HK-2 (cell line): ENCODE results near the gene MRPS24.

Experiments used
- DNase-seq: peaks from one replicate; pipeline ENCODE4 v3.0.0-alpha.2; 2018; ENCODE audit not compliant: unreplicated experiment

The MRPS24 gene

DNA sequence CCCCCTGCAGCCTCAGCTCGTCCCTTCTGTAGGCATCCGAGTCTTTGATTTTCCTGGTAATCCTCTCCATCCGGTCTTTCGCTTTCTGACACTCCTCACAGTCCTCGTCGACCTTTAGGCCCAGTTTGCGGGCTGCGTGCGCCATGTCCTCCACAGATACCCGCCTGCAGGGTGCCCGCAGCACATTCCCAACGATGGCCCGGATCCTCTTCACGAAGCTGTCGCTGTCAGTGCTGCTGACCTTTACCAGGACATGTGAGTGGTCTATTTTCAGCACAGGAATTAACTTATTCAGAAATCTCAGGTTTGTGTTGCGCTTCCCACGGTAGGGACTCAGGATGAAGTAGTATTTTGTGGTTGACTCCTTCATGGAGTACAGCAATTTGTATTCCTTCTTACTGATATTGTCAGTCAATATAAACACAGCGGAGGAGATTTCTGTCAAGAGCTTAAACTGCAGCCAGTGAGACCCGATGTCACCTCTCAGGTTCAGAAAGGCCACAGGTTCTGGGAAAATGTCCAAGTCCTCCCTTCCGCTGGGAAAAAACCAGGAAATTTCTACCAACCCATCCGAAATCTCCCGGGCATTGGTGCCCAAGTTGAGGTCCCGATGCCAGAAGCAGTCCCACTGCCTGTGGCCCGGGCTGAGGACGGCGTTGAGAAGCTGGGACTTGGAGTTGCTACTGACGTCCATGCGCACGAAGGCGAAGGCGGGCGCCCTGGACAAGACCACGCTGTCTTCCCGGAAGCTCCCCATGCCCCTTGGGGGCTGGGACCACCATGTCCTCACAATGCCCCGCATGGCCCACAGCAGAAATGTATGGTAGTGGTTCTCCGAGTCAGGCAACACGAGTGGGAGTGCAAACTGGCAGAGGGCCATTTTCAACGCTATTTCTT lies 8.9 kb upstream of the MRPS24 start:
- DNase-seq = no peak

DNA sequence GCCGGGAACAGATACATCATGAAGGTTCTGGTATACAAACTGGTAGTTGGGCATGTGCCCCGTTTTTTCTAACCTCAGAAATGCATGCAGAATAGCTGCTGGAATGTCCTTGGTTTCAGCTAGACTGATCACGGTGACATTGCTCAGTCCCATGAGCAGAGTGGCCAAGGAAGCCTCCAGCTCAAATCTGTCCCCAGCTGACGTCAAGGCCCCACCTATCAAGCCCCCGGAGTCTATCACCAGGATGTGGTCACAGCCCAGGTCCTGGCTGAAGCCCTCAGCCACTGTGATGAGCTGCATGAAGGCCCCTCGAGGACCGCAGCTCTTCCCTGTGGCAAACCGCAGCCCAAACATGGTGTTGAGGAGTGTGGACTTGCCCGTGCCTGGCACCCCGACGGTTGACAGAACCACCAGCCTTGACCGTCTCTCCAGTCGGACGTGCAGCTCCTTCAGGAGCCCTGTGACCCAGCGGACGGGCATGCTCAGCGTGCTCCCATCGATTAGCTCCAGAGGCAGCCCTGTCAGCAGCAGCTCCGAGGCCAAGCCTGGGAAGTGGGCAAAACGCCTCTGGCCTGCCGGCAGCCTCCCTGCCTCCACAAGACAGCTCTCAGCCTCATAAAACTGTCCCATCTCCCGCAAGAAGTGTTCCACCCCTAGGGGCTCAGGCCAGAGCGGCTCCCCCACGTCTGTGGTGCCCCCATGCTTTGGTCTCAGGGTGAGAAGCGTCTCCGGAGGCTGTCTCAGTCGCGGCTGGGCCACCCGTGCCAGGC lies 7.8 kb upstream of the MRPS24 start:
- DNase-seq = no peak

- no peak for DNase-seq
Observed at GRCh38 chr7:43876241-43876640, 6.9 kb upstream of the MRPS24 start.

DNA sequence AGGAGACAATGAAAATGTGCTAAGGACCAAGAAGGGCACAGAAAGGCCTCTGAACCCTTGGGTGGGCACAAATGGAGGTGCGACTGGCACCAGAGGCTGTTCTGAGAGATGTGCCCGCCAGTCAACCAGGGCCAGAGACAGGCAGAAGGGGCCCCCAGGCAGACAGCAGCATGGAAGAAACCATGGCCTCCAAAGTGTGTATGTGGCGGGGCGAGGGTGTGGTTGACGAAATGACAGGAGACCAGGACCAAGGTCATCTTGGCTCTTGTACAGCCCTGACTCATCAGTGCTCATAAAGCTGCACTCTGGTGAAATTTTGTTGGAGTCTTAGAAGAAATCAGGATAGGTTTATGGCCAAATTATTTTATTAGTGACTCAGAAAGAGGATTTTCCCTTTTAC lies 4.0 kb upstream of the MRPS24 start:
- DNase-seq = no peak

GRCh38 chr7:43872406-43873110 lies 3.2 kb upstream of the MRPS24 start:
- DNase-seq = peak; percentile 35

DNA sequence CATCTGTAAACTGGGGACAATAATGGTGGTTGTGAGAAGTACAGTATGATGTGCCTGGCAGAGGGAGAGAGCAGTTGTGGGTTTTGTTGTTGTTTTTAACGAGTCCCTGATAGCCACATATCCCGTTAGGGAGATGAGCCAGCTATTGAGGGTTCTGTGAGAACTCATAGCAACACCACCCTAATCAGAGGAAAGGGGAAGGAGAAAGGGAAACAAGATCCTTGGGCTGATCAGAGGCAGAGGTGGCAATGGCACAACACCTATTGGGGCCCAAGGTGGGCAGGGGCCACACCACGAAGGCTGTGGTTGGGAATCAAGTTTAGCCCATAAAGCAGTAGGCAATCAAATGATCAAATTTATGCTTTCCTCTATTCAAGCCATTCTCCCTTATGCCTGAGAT lies 1.7 kb upstream of the MRPS24 start:
- no peak for DNase-seq

DNA sequence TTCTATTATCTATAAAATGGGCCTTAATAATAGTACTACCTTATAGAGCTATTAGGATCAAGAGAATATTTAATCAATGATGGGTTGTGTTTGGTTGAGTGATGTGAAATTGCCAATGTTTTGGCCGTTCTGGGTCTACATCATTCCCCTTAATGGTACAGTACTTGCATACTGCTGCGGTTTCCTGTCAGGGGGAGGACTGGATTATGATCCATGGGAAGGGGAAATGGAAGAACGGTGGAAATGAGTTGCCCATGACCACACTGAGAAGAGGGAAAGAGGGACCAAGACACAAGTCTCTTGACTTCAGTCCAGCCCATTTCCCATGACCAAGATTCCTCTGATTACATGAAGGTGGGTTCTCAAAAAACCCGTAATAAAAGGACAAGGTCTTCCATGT lies 999 bp upstream of the MRPS24 start:
- DNase-seq = peak; percentile 21

DNA sequence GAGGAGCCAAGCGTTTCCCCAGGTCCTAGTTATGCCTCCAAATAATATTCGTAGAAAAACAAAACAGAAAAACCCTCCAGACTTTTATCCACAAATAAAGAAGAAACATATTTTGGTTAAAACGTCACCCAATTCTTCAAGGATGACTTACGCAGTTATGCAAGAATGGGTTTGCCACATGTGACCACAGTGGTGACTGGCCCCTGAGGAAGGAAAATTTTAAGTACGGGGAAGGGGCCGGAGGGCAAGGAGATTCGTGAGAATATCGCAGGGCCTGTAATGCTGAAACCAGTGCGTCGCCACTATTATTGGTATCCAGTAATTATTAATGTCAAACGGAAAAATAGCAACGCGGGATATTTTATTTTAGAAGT lies 537 bp upstream of the MRPS24 start:
- peak; percentile 64 for DNase-seq

DNA sequence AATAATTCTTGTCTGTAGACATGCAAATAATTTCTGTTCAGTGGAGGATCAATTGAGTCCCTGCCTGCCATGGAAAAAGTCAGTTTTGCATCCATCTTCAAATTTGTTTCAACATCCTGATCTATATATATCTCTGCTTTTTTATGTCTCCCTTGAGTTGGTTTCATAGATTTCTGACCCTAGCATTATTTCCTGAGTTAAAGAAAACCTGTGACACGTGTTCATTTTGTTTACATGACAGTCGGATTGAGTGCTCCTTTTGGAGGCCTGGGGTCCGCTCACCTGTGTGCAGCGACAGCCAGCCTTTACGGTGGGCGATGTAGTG lies 674 bp downstream of the MRPS24 start:
- no peak for DNase-seq

GRCh38 chr7:43868181-43868580 lies 1.1 kb downstream of the MRPS24 start:
- no peak for DNase-seq

GRCh38 chr7:43865277-43865676 lies 4.0 kb downstream of the MRPS24 start:
- no peak for DNase-seq

DNA sequence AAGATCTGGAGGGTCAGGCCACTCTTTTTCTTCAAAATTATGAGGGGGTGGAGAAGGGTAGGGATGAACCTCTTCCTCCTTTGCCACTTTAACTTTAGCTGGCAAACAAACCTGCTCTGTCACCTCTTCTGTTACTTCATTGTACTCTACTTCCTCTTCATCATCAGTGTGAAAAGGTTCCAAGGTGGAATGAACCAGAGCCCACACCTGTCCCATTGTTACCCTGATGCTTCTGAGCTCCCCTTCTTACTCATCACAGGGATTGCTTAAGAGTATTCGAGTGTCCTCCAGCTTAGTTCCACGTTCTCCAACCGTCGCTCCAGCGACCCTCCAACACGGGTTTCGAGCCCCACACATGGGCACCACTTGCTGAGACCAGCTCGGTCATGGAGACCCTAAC lies 5.2 kb downstream of the MRPS24 start:
- no peak for DNase-seq

GRCh38 chr7:43856996-43857395 lies 12.3 kb downstream of the MRPS24 start:
- DNase-seq = no peak

- DNase-seq = no peak
Observed at GRCh38 chr7:43856316-43856715, 13.0 kb downstream of the MRPS24 start.

- no peak for DNase-seq
Observed at GRCh38 chr7:43855176-43855575, 14.1 kb downstream of the MRPS24 start.

DNA sequence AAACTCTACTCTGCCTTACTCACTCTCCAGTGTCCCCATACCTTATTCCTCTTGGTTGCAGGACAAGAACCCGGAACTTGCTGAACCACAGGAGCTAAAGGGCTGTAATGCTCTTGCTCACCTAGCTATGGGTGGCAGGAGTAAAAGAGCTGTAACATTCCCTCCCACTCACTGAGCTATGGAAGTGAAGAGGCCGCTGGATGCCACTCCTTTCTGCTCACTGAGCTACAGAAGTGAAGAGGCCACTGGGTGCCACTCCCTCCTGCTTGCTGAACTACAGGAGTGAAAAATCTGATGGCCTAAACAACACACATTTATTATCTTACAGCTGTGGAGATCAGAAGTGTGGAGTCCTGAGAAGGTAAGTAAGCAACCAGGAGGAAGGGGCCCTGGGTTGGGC lies 17.5 kb downstream of the MRPS24 start:
- DNase-seq = no peak

DNA sequence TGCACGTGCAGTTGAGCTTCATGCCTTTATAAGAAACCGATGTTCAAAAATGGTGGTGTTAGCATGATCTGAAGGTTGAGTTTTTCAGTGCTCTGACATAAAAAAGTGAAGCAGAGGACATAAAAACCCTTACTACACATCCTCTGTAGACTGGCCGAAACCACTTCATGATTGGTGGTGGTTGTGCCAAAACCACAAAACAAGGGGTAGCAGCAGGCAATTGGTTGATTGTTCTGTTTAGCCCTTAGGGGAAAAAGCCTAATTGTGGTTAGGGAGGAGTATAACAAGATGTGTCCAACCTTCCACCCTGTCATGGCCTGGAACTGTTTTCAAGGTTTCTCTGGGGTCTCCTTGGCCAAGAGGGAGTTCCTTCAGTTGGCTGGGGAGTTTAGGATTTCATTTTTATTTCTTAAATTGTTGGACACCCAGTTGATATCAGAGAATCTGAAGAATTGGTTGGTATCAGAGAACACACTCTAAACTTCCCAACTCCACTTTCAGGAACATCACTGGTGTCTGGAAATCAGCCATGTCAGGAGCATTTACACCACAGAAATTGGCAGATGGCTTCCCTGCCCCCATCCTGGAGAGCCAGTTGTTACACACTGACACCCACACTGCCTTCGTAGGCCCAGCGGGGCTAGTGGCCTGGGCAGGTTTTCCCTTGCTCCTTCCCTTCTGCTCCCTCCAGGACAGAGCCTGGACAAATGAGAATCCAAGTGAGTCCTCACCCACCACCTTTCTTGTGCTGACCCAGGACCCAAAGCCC lies 18.8 kb downstream of the MRPS24 start:
- no peak for DNase-seq

DNA sequence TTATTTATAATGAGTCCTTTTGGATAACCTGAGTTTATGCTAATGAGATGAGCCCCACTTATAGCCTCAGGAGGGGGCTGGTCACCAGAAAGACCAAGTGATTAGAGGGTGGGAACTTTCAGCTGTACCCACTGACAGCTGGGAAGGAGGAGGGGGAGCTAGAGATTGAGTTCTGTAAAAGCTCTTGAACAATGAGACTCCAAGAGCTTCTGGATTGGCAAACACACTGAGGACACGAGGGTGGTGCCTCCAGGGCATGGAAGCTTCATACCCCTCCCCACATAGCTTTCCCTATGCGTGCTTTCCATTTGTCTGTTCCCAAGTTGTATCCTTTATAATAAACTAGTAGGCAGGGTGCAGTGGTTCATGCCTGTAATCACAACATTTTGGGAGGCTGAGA lies 20.3 kb downstream of the MRPS24 start:
- DNase-seq = no peak

DNA sequence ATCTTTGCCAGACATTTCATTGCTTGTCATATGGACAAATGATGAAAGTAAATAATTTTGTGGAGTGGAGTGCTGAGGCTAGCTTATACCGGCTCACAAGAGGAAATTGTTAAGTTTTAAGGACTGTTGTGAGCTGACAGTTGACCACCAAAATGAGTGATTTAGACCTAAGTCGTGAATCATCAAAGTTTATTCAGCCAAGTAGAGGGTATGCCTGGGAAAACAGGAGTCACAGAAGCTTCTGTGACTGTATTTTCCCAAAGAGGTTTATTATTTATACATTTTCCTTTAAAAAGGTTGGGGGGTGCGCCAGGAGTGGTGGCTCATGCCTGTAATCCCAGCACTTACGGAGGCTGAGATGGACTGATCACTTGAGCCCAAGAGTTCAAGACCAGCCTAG lies 21.8 kb downstream of the MRPS24 start:
- no peak for DNase-seq

- DNase-seq = no peak
Observed at GRCh38 chr7:43844662-43845061, 24.7 kb downstream of the MRPS24 start.

DNA sequence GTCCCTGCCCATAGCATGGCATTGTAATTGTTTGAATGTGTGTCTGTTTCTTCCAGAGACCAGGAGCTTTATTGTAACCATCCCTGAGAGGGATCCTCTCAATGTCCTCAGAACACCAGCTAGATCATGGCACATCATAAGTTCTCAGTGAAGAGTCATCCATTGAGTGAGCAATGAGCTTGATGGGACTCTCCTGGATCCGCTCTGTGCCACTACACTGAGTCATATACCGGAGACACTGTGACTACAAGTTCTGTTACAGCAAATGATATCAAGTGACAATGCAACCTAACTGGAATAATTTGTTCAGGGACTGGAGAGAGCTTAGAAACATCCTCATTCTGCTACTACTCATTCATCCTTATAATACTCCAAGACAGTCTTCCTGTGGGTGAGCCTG lies 25.1 kb downstream of the MRPS24 start:
- no peak for DNase-seq

DNA sequence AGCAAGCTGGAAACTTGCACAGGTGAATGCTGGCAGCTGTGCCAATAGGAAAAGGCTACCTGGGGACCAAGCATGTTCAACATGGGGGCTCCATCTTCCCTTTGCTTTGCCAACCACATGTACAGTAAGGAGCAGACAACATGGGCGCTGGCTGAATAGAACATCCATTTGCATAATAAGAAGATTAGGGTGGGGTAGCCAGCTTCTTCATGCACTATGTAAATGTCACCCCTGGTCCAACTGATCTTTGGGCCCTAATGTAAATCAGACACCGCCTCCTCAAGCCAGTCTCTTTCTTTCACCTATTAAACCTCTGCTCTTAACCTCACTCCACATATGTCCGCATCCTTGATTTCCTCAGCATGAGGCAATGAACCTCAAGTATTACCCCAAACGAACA lies 26.0 kb downstream of the MRPS24 start:
- no peak for DNase-seq
